Activated CD8-positive, alpha-beta memory T cell treated with anti-CD3 and anti-CD28 coated beads, Interleukin-2, amount 50 U/mL, for 1 hour (primary cell): ENCODE measurements around the gene FGF14.

Source experiments
- DNase-seq: peaks from one replicate; pipeline ENCODE4 v3.0.0-alpha.2; 2020; ENCODE audit errors: extremely low read depth

The FGF14 gene

GRCh38 chr13:101985321-101985720 is 416.5 kb downstream of the FGF14 start:
- DNase-seq, result no peak

- DNase-seq, result no peak
These were observed 418.9 kb downstream of the FGF14 start for GRCh38 chr13:101982903-101983302.

GRCh38 chr13:101979825-101980224 is 422.0 kb downstream of the FGF14 start:
- no peak for DNase-seq

- no peak for DNase-seq
These were observed 423.1 kb downstream of the FGF14 start for GRCh38 chr13:101978552-101979315.

- no peak for DNase-seq
These were observed 424.4 kb downstream of the FGF14 start for GRCh38 chr13:101977475-101977874.

GRCh38 chr13:101972191-101972590 is 429.7 kb downstream of the FGF14 start:
- no peak for DNase-seq

- no peak for DNase-seq
These were observed 431.5 kb downstream of the FGF14 start for GRCh38 chr13:101970341-101970740.

GRCh38 chr13:101967781-101968180 is 434.1 kb downstream of the FGF14 start:
- no peak for DNase-seq

- DNase-seq, result no peak
These were observed 434.6 kb downstream of the FGF14 start for GRCh38 chr13:101967216-101967615.

GRCh38 chr13:101965096-101965495 is 436.8 kb downstream of the FGF14 start:
- no peak for DNase-seq

- DNase-seq, result no peak
These were observed 442.8 kb downstream of the FGF14 start for GRCh38 chr13:101959016-101959415.

- no peak for DNase-seq
These were observed 446.1 kb downstream of the FGF14 start for GRCh38 chr13:101955764-101956163.

GRCh38 chr13:101951114-101951513 is 450.7 kb downstream of the FGF14 start:
- DNase-seq, result no peak

GRCh38 chr13:101949681-101950080 is 452.2 kb downstream of the FGF14 start:
- DNase-seq, result no peak

GRCh38 chr13:101946401-101946800 is 455.4 kb downstream of the FGF14 start:
- DNase-seq, result no peak

GRCh38 chr13:101945435-101945834 is 456.4 kb downstream of the FGF14 start:
- DNase-seq, result no peak

GRCh38 chr13:101944521-101944920 is 457.3 kb downstream of the FGF14 start:
- DNase-seq, result no peak

- DNase-seq, result no peak
These were observed 459.2 kb downstream of the FGF14 start for GRCh38 chr13:101942535-101943157.

- DNase-seq, result no peak
These were observed 459.8 kb downstream of the FGF14 start for GRCh38 chr13:101942038-101942437.

GRCh38 chr13:101941095-101941783 is 460.6 kb downstream of the FGF14 start:
- no peak for DNase-seq

GRCh38 chr13:101939370-101939769 is 462.5 kb downstream of the FGF14 start:
- DNase-seq, result no peak

GRCh38 chr13:101935828-101936227 is 466.0 kb downstream of the FGF14 start:
- DNase-seq, result no peak

- no peak for DNase-seq
These were observed 470.7 kb downstream of the FGF14 start for GRCh38 chr13:101931186-101931585.
